Measurements from ENCODE around the gene ACYP2.

- TF ChIP-seq CTCF (IDR thresholded peaks at IDR 0.05), result no peak
- no peak for TF ChIP-seq POLR2A (IDR thresholded peaks at IDR 0.05)
Measured at GRCh38 chr2:54143780-54144179, 28.4 kb downstream of the ACYP2 start.

Data from esophagus squamous epithelium (tissue), 4 donors.